Adrenal gland (tissue), 5 donors: Measurements from ENCODE around the gene L3MBTL3.

ENCODE experiments used
- CTCF ChIP-seq, 6 experiments: fragments of 450-650 bp in 4 of 6; fragments of 200-600 bp in 2 of 6; sonication (generic) in 1 of 6; IDR thresholded peaks; 1 replicate in 5 of 6; 2 replicates in 1 of 6; pipeline versions ENCODE4 v1.5.1 to v1.8.0; 2016 to 2021; ENCODE audit warnings: antibody characterized with exemption in 6 of 6, mild to moderate bottlenecking in 2 of 6, moderate library complexity in 1 of 6
- POLR2A ChIP-seq, 2 donors: fragments of 450-650 bp; IDR thresholded peaks; one replicate each; pipeline ENCODE4 v1.6.1; 2017; ENCODE audit warnings: antibody characterized with exemption in 2 of 2, mild to moderate bottlenecking in 2 of 2, moderate library complexity in 1 of 2
- donor health status: DM: no; HTN: no; CAD: no.

- TF ChIP-seq CTCF (IDR thresholded peaks at IDR 0.05) (no peak), POLR2A (IDR thresholded peaks at IDR 0.05) (no peak)
Observed at GRCh38 chr6:130143709-130144108, 125.3 kb downstream of the L3MBTL3 start.
